Large intestine (tissue), 12 donors: ENCODE data around the gene CAAP1. TPM values are rescaled to one million over a fixed set of nuclear protein-coding genes. Genes with fewer than 3 reads are reported as not detected.

Source experiments
- DNase-seq, 2 donors: peaks; one replicate each; pipeline versions ENCODE4 v3.0.0 to v3.0.0-alpha.2; 2013
- H3K27ac ChIP-seq: one replicate; pipeline ENCODE4 v1.5.1; 2013; ENCODE audit warnings: low read length
- H3K27me3 ChIP-seq: 2 replicates; pipeline ENCODE4 v1.6.1; 2013; ENCODE audit warnings: low read length; ENCODE audit not compliant: control insufficient read depth, insufficient read depth
- H3K36me3 ChIP-seq: 2 replicates; pipeline ENCODE4 v1.6.1; 2013; ENCODE audit warnings: low read length; ENCODE audit not compliant: control insufficient read depth, insufficient read depth
- H3K4me1 ChIP-seq: one replicate; pipeline ENCODE4 v1.6.1; 2013; ENCODE audit warnings: low read length; ENCODE audit not compliant: control insufficient read depth, insufficient read depth
- H3K4me3 ChIP-seq: one replicate; pipeline ENCODE4 v1.5.1; 2013; ENCODE audit warnings: low read length
- H3K9me3 ChIP-seq: one replicate; pipeline ENCODE4 v1.6.1; 2013; ENCODE audit warnings: mild to moderate bottlenecking, low read depth, low read length, moderate library complexity; ENCODE audit not compliant: control insufficient read depth
- WGBS: methylation state at CpG from one replicate; pipeline ENCODE4 v1.1.5; 2013; ENCODE audit warnings: low lambda C conversion rate; ENCODE audit not compliant: insufficient coverage; 5-methylcytosine and 5-hydroxymethylcytosine counted together
- long read RNA-seq, 11 donors: transcript quantifications; one replicate each; lab custom pipeline, GENCODE V29; 2026
- polyA plus RNA-seq: library from polyadenylated mRNA; unstranded; fragments of 120-200 nt; gene quantifications from one replicate; pipeline ENCODE4 v1.2.1, GENCODE V29; 2013

Gene CAAP1
- polyA plus RNA-seq, result 34.7 TPM
- long read RNA-seq, donor 1, transcript CAAP1-201 (6 exons, 2,791 nt), result major isoform, 9 of 10 reads
- long read RNA-seq, donor 1, partial matches to known transcripts, result 0 of 10 reads
- long read RNA-seq, donor 1, other reads (novel, unspliced or antisense), result 0 of 10 reads
- long read RNA-seq, donor 2, transcript CAAP1-201 (6 exons, 2,791 nt), result major isoform, 11 of 20 reads
- long read RNA-seq, donor 2, partial matches to known transcripts, result 7 of 20 reads
- long read RNA-seq, donor 2, other reads (novel, unspliced or antisense), result 0 of 20 reads
- long read RNA-seq, donor 3, result 0 reads
- long read RNA-seq, donor 4, result 0 reads
- long read RNA-seq, donor 5, partial matches to known transcripts, result 0 of 4 reads
- long read RNA-seq, donor 5, other reads (novel, unspliced or antisense), result 0 of 4 reads
- long read RNA-seq, donor 6, transcript CAAP1-201 (6 exons, 2,791 nt), result major isoform, 8 of 9 reads
- long read RNA-seq, donor 6, partial matches to known transcripts, result 0 of 9 reads
- long read RNA-seq, donor 6, other reads (novel, unspliced or antisense), result 0 of 9 reads
- long read RNA-seq, donor 7, partial matches to known transcripts, result 0 of 7 reads
- long read RNA-seq, donor 7, other reads (novel, unspliced or antisense), result 0 of 7 reads
- long read RNA-seq, donor 8, transcript CAAP1-201 (6 exons, 2,791 nt), result major isoform, 14 of 23 reads
- long read RNA-seq, donor 8, partial matches to known transcripts, result 6 of 23 reads
- long read RNA-seq, donor 8, other reads (novel, unspliced or antisense), result 0 of 23 reads
- long read RNA-seq, donor 9, partial matches to known transcripts, result 5 of 6 reads
- long read RNA-seq, donor 9, other reads (novel, unspliced or antisense), result 0 of 6 reads
- long read RNA-seq, donor 10, transcript CAAP1-201 (6 exons, 2,791 nt), result major isoform, 13 of 23 reads
- long read RNA-seq, donor 10, partial matches to known transcripts, result 10 of 23 reads
- long read RNA-seq, donor 10, other reads (novel, unspliced or antisense), result 0 of 23 reads
- long read RNA-seq, donor 11, partial matches to known transcripts, result 0 of 6 reads
- long read RNA-seq, donor 11, other reads (novel, unspliced or antisense), result 0 of 6 reads

GRCh38 chr9:26892251-26893029 lies at the start of gene CAAP1:
Gene CAAP1, minus strand, starts transcription at chr9:26892802. Its CDS starts 87 bp downstream, at chr9:26892715.
- Histone ChIP-seq H3K4me1 (peaks cover 4% of the 10 kb centered on the region), H3K4me3 (peak within 1 kb of the TSS; percentile 95), H3K27ac (peak within 1 kb of the TSS; percentile 100), H3K27me3 (no peaks in the 10 kb centered on the region), H3K36me3 (no peaks in the 10 kb centered on the region), H3K9me3 (peaks cover 10% of the 10 kb centered on the region)
- no CpG with 5 or more reads among the region's 70 CpGs for WGBS
- peak; percentile 94 to 96 for DNase-seq

GRCh38 chr9:26940779-26941178 lies 48.2 kb upstream of the CAAP1 start:
- H3K4me1 ChIP-seq, result peaks cover 6% of the 10 kb centered on the region
- H3K27ac ChIP-seq, result no peak overlapping the region
- H3K27me3 ChIP-seq, result no peaks in the 10 kb centered on the region
- no peak for DNase-seq
- H3K4me3 ChIP-seq, result no peak overlapping the region
- WGBS, result no CpG with 5 or more reads among the region's 1 CpG
- H3K36me3 ChIP-seq, result no peaks in the 10 kb centered on the region
- peaks cover 11% of the 10 kb centered on the region for H3K9me3 ChIP-seq

- H3K4me1 ChIP-seq, result no peaks in the 10 kb centered on the region
- no peak for DNase-seq
- H3K4me3 ChIP-seq, result no peak overlapping the region
- H3K27ac ChIP-seq, result no peak overlapping the region
- H3K9me3 ChIP-seq, result peaks cover 11% of the 10 kb centered on the region
- H3K27me3 ChIP-seq, result no peaks in the 10 kb centered on the region
- 100% methylated on average over 2 of the region's 3 CpGs for WGBS
- no peaks in the 10 kb centered on the region for H3K36me3 ChIP-seq
Observed at GRCh38 chr9:26939955-26940711, 47.5 kb upstream of the CAAP1 start.

- WGBS, result no CpG with 5 or more reads among the region's 3 CpGs
- no peaks in the 10 kb centered on the region for H3K27me3 ChIP-seq
- no peaks in the 10 kb centered on the region for H3K36me3 ChIP-seq
- no peak for DNase-seq
- no peak overlapping the region for H3K27ac ChIP-seq
- no peaks in the 10 kb centered on the region for H3K4me1 ChIP-seq
- peaks cover 11% of the 10 kb centered on the region for H3K9me3 ChIP-seq
- no peak overlapping the region for H3K4me3 ChIP-seq
Observed at GRCh38 chr9:26937816-26938371, 45.3 kb upstream of the CAAP1 start.

- Histone ChIP-seq H3K27me3 (no peaks in the 10 kb centered on the region), H3K9me3 (peaks cover 11% of the 10 kb centered on the region), H3K4me3 (no peak overlapping the region), H3K36me3 (no peaks in the 10 kb centered on the region), H3K4me1 (no peaks in the 10 kb centered on the region), H3K27ac (no peak overlapping the region)
- no peak for DNase-seq
Observed at GRCh38 chr9:26935847-26936246, 43.2 kb upstream of the CAAP1 start.

- Histone ChIP-seq H3K27ac (no peak overlapping the region), H3K4me1 (no peaks in the 10 kb centered on the region), H3K36me3 (peaks cover 27% of the 10 kb centered on the region), H3K9me3 (no peaks in the 10 kb centered on the region), H3K27me3 (no peaks in the 10 kb centered on the region), H3K4me3 (no peak overlapping the region)
- WGBS, result 100% methylated on average over 4 of the region's 8 CpGs
- DNase-seq, result no peak
Observed at GRCh38 chr9:26928902-26929495, 36.4 kb upstream of the CAAP1 start.

- peak; percentile 12 to 47 for DNase-seq
- H3K4me1 ChIP-seq, result no peaks in the 10 kb centered on the region
- H3K36me3 ChIP-seq, result peaks cover 48% of the 10 kb centered on the region
- H3K4me3 ChIP-seq, result no peak overlapping the region
- no peak overlapping the region for H3K27ac ChIP-seq
- H3K9me3 ChIP-seq, result no peaks in the 10 kb centered on the region
- no peaks in the 10 kb centered on the region for H3K27me3 ChIP-seq
- WGBS, result no CpG with 5 or more reads among the region's 4 CpGs
Observed at GRCh38 chr9:26925609-26926008, 33.0 kb upstream of the CAAP1 start.

GRCh38 chr9:26919698-26920097 lies 27.1 kb upstream of the CAAP1 start:
- DNase-seq, result no peak
- no peak overlapping the region for H3K4me3 ChIP-seq
- peaks cover 51% of the 10 kb centered on the region for H3K36me3 ChIP-seq
- no peak overlapping the region for H3K27ac ChIP-seq
- no peaks in the 10 kb centered on the region for H3K4me1 ChIP-seq
- no peaks in the 10 kb centered on the region for H3K9me3 ChIP-seq
- no peaks in the 10 kb centered on the region for H3K27me3 ChIP-seq
- no CpG with 5 or more reads among the region's 1 CpG for WGBS

- H3K4me1 ChIP-seq, result no peaks in the 10 kb centered on the region
- no peaks in the 10 kb centered on the region for H3K9me3 ChIP-seq
- H3K36me3 ChIP-seq, result peaks cover 24% of the 10 kb centered on the region
- no peak overlapping the region for H3K27ac ChIP-seq
- WGBS, result no CpG with 5 or more reads among the region's 2 CpGs
- no peak for DNase-seq
- H3K4me3 ChIP-seq, result no peak overlapping the region
- no peaks in the 10 kb centered on the region for H3K27me3 ChIP-seq
Observed at GRCh38 chr9:26913138-26913668, 20.6 kb upstream of the CAAP1 start.
